GM18858 (cell line): Measurements from ENCODE around the gene TOLLIP.

ENCODE experiments used
- ATAC-seq: cut with Tn5 transposase; IDR thresholded peaks from one replicate; pipeline ENCODE4 v1.9.1; 2021; ENCODE audit not compliant: unreplicated experiment

Gene TOLLIP

GRCh38 chr11:1300121-1300520 is 9.3 kb downstream of the TOLLIP start:
- no peak for ATAC-seq

- ATAC-seq, result no peak
Measured at GRCh38 chr11:1299621-1300020, 9.8 kb downstream of the TOLLIP start.

GRCh38 chr11:1298695-1299492 is 10.5 kb downstream of the TOLLIP start:
- ATAC-seq, result no peak

GRCh38 chr11:1297576-1298473 is 11.6 kb downstream of the TOLLIP start:
- ATAC-seq, result no peak

GRCh38 chr11:1297011-1297575 is 12.3 kb downstream of the TOLLIP start:
- ATAC-seq, result no peak

- no peak for ATAC-seq
Measured at GRCh38 chr11:1296287-1296686, 13.1 kb downstream of the TOLLIP start.

- ATAC-seq, result no peak
Measured at GRCh38 chr11:1295591-1295990, 13.8 kb downstream of the TOLLIP start.

- no peak for ATAC-seq
Measured at GRCh38 chr11:1295086-1295485, 14.3 kb downstream of the TOLLIP start.

GRCh38 chr11:1293619-1294015 is 15.8 kb downstream of the TOLLIP start:
- ATAC-seq, result no peak

GRCh38 chr11:1292644-1293618 is 16.5 kb downstream of the TOLLIP start:
- no peak for ATAC-seq

GRCh38 chr11:1292018-1292643 is 17.3 kb downstream of the TOLLIP start:
- no peak for ATAC-seq

- no peak for ATAC-seq
Measured at GRCh38 chr11:1291295-1292017, 18.0 kb downstream of the TOLLIP start.

- ATAC-seq, result no peak
Measured at GRCh38 chr11:1290052-1291040, 19.1 kb downstream of the TOLLIP start.

GRCh38 chr11:1289211-1289935 is 20.1 kb downstream of the TOLLIP start:
- no peak for ATAC-seq

- no peak for ATAC-seq
Measured at GRCh38 chr11:1288426-1289151, 20.8 kb downstream of the TOLLIP start.

GRCh38 chr11:1287928-1288327 is 21.5 kb downstream of the TOLLIP start:
- no peak for ATAC-seq

GRCh38 chr11:1285876-1286275 is 23.6 kb downstream of the TOLLIP start:
- no peak for ATAC-seq
